Dermis microvascular lymphatic vessel endothelial cell (primary cell): ENCODE data around the gene RUSF1. TPM values are rescaled to one million over a fixed set of nuclear protein-coding genes. Genes with fewer than 3 reads are reported as not detected.
A peak's percentile ranks its signal among the peaks of the same experiment; 100 is the strongest.

Experiments used
- DNase-seq, 2 donors: peaks; one replicate each; pipeline versions ENCODE4 v3.0.0 to v3.0.0-alpha.2; 2010; ENCODE audit warnings: low read depth in 2 of 2
- total RNA-seq: library from RNA; depleted of rRNA; stranded (reverse); fragments of >200 nt; gene quantifications from 2 replicates; pipeline ENCODE4 v1.2.1, GENCODE V29; 2014

The RUSF1 gene
- total RNA-seq, 1 donor from 2014 or later: 18.4 TPM

DNA sequence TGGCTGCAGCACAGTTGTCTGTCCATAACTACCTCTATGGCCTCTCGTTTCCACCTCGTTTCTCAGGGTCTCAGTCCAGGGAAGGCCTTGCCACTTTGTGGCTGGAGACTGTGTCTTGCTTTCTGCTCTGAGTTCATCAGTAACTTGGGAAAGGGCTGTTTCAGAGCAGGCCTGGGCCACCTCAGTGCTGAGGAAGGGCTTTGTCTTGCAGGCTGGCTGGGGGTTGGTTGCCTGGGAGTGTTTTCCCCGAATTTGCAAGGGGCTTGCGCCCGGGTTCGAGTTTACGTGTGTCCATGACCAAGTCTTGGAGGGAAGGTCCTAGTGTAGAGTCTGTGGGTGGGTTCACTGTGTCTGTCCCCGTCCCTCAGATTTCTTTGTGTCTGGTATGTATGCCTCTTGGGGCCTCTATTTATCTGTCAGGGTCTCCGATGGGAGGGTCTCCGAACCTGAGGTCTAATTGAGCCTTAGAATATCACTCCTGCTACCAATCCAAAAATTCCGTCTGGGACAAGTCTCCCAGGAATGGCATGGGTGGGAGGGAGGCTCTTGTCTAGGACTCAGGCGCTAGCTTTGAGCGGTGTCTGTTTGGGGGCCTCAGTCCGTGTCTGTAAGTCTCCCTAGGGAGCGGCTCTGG lies 36.8 kb downstream of the RUSF1 start:
- no peak for DNase-seq

DNA sequence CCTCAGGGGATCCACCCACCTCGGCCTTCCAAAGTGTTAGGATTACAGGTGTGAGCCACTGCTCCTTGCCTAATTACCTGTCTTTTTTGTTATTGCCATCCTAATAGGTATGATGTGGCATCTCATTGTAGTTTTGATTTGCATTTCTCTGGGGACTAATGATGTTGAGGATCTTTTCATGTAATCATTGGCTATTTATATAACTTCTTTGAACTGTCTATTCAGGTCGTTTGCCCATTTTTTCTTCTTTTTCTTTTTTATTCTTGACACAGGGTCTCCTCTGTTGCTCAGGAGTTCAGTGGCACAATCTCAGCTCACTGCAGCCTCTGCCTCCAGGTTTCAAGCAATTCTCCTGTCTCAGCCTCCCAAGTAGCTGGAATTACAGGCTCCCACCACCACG lies 37.6 kb downstream of the RUSF1 start:
- DNase-seq: no peak

DNA sequence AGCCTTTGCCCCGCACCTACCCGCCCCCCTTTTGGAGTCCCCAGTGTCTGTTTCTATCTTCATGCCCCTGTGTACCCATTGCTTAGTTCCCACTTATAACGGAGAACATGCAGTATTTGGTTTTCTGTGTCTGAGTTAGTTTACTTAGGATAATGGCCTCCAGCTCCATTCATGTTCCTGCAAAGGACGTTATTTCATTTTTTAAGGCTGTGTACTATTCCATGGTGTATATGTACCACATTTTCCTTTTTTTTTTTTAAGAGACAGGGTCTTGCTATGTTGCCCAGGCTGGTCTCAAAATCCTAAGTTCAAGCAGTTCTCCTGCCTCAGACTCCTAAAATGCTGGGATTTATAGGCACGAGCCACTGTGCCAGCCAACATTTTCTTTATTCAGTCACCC lies 40.3 kb downstream of the RUSF1 start:
- DNase-seq: no peak

DNA sequence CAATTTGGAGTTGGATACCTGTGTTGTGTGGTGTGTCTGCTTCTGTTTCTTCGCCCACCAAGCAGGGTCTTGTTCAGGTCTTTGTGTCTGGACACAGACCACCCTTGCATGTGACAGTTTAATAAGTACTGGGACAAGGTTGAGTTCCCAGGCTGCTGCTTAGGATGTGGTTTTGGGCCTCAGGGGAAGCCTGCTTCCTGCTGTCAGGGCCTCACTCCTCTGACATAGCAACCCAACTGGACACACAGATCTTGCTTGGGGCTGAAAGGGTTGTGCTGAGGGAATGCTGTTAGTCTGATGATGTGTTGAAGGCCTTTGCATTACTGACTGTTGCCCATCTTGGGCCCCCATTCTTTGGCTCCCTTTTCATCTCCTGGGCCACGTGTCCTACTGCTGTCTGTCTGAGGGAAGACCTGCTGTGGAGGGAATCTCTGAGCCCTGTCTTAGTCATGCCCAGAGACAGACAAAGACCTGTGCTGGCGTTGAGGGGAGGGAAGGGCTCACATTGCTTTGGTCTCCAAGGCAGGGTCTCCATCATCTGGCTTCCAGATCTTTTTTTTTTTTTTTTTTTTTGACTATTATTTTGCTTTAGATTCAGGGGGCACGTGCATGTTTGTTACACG lies 40.9 kb downstream of the RUSF1 start:
- DNase-seq: no peak

DNA sequence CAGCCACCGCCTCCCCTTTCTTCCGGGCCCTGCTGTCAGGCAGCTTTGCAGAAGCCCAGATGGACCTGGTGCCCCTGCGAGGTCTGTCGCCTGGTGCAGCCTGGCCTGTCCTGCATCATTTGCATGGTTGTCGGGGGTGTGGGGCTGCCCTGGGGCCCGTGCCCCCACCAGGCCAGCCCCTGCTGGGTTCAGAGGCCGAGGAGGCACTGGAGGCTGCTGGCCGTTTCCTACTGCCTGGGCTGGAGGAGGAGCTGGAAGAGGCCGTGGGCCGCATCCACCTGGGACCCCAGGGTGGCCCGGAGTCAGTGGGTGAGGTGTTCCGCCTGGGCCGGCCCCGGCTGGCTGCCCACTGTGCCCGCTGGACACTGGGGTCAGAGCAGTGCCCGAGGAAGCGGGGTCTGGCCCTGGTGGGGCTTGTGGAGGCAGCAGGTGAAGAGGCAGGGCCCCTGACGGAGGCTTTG lies 41.8 kb downstream of the RUSF1 start:
- DNase-seq: no peak

DNA sequence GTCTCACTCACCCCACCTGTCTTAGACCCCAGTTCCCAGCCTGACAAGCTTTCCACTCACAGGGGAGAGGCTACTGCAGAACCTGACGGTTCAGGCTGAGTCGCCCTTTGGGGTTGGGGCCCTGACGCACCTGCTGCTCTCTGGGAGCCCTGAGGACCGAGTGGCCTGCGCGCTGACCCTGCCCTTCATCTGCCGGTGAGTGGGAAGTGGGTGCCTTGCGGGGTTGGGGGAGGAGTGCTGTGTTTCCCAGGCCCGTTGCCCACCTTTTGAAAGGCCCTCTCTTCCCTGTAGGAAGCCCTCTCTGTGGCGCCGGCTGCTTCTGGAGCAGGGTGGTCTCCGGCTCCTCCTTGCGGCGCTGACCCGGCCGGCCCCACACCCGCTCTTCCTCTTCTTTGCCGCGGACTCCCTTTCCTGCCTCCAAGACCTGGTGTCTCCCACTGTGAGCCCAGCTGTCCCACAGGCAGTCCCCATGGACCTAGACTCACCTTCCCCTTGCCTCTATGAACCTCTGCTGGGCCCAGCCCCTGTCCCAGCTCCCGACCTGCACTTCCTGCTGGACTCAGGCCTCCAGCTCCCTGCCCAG lies 42.3 kb downstream of the RUSF1 start:
- DNase-seq: no peak

DNA sequence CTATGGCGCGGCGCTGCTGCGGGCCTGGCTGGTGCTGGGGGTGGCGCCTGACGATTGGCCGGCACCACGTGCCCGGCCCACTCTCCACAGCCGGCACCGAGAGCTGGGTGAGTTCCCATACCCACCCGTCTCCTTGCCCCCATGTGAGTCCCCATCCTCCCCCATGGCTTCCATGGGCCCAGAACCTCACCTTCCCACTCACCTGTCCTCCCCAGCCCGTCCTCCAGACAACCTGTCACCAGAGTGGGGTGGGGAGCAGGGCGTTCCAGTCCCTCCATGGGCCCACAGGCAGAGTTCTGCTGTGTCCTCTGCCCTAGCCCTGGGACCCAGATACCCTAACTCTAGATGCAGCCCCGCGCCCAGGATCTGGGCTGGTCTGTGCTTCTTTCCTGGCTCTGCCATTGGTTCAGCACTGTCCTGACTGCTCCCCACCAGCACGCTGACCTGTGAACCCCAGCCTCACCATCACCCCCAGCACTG lies 43.4 kb downstream of the RUSF1 start:
- no peak for DNase-seq

DNA sequence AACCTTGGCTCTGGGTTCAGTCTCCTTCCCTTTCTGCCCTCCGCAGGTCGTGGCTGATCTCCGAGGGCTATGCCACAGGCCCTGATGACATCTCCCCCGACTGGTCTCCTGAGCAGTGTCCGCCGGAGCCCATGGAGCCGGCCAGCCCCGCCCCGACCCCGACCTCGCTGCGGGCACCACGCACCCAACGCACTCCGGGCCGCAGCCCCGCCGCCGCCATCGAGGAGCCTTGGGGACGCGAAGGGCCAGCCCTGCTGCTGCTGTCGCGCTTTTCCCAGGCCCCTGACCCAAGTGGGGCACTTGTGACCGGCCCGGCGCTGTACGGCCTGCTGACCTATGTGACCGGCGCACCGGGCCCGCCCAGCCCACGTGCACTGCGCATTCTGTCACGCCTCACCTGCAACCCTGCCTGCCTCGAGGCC lies 43.8 kb downstream of the RUSF1 start:
- DNase-seq: no peak

DNA sequence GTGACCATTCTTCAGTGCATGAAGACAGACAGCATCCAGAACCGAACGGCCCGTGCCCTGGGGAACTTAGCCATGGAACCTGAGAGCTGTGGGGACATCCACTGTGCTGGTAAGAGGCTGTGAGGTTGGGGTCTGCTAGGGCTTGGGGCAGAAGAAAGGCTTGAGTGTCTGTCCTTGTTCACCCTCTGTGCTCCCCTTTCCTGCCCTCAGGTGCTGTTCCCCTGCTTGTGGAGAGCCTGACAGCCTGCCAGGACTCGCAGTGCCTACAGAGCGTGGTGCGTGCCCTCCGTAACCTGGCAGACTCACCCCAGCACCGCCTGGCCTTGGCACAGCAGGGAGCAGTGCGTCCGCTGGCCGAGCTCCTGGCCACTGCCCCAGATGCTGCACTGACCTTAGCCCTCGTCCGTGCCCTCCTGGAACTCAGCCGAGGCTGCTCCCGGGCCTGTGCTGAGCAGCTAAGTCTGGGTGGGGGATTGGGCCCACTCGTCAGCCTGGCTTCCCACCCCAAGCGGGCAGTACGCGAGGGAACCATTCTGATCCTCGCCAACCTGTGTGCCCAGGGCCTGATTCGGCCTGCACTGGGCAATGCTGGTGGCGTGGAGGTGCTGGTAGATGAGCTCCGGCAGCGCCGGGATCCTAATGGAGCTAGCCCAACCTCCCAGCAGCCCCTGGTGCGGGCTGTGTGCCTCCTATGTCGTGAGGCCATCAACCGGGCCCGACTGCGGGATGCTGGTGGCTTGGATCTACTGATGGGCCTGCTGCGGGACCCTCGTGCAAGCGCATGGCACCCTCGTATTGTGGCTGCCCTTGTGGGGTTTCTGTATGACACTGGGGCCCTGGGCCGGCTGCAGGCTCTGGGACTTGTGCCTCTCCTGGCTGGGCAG lies 46.0 kb downstream of the RUSF1 start:
- no peak for DNase-seq

DNA sequence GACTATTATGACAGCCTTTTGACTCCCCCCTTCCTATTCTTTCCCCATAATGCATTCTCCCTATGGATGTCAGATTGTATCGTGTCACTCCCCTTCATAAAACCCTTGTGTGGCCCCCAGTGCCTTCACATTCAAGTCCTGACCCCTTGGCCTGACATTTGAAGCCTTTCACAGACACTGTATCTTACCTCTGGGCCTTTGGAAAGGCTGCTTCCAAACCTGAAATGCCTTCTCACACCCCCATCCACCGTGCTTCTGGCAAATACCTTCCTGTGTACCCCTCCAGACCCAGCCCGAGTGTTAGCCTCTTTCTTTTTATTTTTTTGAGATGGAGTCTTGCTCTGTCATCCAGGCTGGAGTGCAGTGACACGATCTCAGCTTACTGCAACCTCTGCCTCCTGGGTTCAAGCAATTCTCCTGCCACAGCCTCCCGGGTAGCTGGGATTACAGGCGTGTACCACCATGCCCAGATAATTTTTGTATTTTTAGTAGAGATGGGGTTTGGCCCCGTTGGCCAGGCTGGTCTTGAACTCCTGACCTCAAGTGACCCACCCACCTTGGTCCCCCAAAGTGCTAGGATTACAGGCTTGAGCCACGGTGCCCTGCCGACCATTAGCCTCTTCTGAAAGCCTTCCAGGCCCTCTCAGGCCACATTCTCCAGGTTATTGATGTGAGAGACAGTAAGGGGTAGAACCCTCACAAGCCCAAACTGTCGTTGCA lies 46.8 kb downstream of the RUSF1 start:
- no peak for DNase-seq

DNA sequence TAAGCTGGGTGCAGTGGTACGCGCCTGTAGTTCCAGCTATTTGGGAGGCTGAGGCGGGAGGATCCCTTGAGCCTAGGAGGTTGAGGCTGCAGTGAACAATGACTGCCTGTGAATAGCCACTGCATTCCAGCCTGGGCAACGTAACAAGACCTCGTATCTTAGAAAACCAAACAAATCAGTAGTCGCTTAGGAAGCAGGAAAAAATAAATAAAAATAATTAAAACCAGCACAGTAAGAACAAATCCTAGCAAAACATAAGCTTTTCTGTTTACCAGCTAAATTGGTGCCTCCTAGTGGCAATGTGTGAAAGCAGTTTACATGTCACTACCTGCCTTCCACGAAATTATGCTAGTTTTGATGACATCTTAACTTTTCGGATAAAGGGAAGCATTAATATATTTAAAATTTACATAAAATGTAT lies 47.6 kb downstream of the RUSF1 start:
- peak; percentile 53 to 71 for DNase-seq

DNA sequence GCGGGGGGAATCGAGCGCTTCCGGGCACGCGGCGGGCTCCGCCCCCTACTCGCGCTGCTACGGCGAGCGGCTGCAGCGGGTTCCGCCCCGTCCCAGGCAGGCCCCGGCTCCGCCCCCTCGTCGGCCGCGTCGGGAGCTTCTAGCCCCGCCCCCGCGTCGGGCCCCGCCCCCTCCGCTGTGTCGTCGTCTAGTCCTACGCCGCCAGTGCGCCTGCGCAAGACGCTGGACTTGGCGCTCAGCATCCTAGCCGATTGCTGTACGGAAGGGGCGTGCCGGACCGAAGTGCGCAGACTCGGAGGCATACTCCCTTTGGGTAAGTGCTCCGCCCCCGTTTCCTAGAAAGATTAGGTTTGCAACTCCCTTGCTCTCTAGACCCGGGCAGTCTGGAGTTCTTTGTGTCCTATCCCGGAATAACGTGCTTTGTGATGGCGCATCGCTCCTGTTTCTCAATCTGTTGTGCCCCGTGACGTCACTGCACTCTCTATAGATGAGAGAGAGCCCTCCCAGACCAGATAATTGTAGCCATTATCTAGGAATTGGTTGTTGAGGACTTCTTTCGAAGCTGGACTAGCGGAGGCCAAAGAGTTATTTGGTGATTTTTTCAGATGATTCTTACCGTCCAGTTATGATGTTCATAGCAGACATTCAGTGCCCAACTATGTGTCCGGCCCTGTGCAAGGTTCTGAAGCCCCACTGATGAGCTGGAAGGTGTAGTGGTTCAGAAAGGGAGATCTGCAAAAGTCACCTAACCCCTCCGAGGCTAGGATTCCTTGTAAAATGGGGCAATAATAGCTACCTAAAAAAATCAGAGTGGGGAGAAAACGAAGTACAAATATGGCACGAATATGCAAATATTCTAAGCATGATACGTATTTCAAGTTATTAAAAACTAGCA lies 48.3 kb downstream of the RUSF1 start:
- peak; percentile 96 to 99 for DNase-seq

DNA sequence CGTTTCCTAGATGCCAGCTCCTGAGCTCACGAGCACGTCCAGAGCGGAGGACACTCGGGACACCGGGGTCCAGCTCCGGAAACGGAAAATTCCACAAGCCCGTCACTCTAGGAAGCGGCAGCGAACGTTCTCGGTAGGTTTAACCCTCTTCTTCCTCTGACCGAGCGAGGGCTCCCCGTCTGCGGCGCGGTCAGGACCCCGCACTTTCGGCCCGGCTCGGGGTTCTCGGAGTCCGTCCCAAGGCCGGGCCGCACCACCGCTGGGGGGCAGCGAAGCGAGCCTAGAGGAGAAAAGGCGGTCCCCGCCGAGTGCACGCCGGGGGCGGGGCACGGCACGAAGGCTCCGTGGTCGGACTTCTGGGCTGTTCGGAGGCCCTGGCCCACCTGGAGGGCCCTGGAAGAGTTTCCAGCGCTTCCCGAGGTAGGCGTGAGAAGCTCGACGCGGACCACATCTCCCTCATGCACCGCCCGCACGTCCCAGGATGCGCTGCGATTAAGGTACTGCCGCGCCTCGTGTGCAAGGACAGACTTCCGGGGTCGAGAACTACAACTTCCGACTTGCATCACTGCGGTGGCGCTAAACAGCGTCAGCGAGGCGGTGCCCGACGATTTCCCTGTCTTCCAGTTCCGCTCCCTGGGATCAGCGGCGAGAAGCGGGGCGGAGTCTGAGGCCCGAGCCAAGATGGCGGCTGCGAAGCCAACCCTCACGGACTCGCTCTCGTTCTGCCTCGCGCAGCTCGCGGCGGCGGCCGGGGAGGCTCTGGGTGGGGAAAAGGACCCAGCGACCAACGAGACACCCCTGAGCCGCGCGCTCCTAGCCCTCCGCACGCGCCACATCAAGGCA lies 49.1 kb downstream of the RUSF1 start, which contains the start of gene ARMC5:
Gene ARMC5 (plus strand): TSS at position 658 of the 843 bp plus-strand sequence. CDS start 24 bp downstream, at position 682.
- DNase-seq: peak; percentile 97 to 99

DNA sequence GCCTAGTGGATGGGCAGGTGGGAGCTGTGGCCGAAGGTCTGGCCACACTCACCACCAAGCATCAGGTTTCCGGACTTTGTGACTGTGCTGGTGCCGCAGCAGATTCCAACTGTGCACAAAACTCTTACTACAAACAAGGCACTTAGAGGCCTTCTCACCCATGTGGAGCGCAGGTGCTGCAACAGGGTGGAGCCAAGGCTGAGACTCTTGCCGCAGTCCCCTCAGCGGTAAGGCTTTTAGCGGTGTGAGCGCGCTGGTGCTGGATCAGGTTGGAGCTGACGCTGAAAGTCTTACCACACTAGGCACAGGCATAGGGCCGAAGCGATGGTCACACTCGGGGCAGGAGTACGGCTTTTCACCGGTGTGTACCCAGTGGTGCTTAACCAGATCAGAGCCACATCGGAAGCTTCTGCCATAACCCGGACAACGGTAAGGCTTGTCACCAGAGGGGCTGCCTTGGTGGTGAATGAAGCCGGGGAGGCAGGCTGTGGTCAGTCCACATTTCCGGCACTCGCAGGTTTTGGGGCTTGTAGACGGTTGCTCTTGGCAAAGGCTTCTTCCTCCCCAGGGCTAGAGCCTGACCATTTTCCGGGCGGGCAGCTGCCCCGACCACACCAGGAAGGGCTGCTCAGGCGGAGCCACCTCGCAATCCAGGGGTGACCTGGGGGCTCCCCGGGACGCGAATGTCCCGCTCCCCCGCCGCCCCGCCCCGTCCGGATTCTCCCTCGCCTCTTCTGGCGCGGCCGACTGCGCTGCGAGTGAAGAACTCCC lies 49.9 kb downstream of the RUSF1 start:
- DNase-seq: peak in 1 of 2 donors; percentile 62

DNA sequence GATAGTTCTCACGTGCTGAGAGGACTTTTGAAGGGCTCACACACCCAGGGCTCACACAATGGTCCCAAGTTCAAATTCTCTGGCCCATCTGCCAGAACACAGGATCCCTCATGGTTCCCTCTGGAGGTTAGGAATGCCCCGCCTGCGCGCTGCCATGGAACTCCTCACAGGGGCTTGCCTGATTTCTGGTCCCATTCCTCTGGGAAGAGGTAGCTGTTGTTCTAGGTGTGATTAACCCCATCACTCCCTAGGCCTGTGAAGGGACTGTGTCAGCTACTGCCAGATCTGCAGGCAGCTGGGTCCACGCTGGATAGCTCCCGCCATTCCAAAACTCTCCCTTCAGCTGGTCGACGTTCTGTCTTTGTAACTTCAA lies 51.2 kb downstream of the RUSF1 start:
- DNase-seq: no peak

DNA sequence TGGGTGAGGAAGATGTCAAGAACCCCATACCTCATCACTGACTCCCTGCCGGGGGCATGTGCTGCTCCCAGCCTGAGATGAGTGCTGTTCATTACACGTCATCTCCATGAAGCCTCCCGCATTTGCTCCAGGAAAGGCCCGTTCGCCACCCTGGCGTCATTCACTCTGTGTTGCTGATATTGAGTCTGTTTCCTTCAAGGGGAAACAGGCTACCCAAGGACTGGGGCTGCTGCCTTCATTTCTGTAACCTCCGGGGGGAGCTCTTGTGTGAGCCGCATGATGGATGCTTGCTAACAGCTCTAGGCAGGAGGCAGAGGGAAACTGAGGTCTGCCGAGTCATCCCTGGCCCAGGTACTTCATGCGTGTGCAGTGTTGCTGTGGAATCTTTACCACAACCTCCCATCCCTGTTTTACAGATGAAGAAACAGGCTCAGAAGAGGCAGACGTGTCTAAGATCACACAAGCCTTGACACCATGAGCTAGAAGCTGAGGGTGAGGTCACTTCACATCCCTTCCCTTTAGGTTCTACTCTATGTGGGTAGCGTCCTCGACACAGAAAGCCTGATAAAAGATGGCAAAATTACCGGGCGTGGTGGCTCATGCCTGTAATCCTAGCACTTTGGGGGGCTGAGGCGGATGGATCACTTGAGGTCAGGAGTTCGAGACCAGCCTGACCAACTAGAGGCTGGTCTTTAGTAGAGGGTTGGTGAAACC lies 52.4 kb downstream of the RUSF1 start:
- DNase-seq: peak in 1 of 2 donors; percentile 36
